GM10266 (cell line): Measurements from ENCODE around the gene POU5F2.

ENCODE experiments used
- DNase-seq: peaks from one replicate; pipeline ENCODE4 v3.0.0; 2012; ENCODE audit errors: extremely low spot score
- TF ChIP-seq, protein P1 (sequence below): IDR thresholded peaks from 2 replicates; pipeline ENCODE4 v1.5.1; 2012; ENCODE audit warnings: mild to moderate bottlenecking, low read depth; ENCODE audit not compliant: control insufficient read depth, insufficient read depth; ENCODE audit errors: missing control alignments

Gene POU5F2

DNA sequence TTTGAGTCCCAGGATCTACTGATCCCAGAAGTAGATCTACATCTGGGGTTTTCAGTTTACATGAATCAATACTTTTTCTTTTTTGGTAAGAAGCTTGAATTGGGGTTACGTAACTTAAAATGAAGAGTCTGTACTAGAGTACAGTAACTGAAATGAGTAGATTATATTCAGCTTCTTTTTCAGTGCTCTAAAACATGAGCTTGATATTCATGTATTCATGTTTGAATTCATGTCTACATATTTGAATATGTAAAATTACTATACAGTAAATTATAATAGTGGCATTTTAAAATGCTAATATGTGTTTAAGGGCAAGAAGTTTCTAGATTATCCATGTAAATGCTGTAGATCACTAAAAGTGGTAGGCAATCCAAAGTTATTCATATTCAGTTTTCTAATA is 14.8 kb downstream of the POU5F2 start:
- no peak for DNase-seq
- TF ChIP-seq, protein P1, sequence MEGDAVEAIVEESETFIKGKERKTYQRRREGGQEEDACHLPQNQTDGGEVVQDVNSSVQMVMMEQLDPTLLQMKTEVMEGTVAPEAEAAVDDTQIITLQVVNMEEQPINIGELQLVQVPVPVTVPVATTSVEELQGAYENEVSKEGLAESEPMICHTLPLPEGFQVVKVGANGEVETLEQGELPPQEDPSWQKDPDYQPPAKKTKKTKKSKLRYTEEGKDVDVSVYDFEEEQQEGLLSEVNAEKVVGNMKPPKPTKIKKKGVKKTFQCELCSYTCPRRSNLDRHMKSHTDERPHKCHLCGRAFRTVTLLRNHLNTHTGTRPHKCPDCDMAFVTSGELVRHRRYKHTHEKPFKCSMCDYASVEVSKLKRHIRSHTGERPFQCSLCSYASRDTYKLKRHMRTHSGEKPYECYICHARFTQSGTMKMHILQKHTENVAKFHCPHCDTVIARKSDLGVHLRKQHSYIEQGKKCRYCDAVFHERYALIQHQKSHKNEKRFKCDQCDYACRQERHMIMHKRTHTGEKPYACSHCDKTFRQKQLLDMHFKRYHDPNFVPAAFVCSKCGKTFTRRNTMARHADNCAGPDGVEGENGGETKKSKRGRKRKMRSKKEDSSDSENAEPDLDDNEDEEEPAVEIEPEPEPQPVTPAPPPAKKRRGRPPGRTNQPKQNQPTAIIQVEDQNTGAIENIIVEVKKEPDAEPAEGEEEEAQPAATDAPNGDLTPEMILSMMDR, result no peak

DNA sequence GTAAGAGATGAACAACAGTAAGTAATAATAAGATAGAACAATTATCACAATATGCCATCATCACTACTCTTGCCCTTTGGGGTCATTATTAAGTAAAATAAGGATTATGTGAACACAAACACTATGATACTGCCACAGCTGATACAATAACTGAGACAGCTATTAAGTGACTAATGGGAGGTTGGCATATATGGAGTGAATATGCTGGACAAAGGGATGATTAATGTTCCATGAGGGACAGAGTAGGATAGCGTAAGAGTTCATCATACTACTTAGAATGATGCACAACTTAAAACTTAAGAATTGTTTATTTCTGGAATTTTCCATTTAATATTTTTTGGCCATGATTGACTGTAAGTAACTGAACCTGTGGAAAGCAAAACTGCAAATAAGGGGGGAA is 16.6 kb downstream of the POU5F2 start:
- no peak for DNase-seq
- TF ChIP-seq, protein P1, result no peak

DNA sequence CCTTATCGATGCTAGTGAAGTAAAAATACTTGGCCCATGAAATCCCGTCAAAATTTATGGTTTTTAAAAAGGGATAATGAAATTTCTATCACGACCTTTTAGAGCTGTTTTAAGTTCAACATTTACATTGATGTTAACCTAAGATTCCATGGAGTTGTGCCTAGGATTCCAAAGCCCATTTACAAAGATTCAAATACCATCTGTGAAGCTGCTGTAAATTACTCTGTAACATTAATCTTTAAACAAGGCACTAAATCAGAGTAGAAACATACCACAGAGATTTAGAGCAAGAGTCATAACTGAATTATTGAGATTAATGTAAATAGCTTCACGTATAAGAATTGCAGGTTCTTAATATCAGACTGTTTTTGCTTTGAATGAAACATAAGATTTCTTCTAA is 17.7 kb downstream of the POU5F2 start:
- no peak for DNase-seq
- TF ChIP-seq, protein P1, result no peak

DNA sequence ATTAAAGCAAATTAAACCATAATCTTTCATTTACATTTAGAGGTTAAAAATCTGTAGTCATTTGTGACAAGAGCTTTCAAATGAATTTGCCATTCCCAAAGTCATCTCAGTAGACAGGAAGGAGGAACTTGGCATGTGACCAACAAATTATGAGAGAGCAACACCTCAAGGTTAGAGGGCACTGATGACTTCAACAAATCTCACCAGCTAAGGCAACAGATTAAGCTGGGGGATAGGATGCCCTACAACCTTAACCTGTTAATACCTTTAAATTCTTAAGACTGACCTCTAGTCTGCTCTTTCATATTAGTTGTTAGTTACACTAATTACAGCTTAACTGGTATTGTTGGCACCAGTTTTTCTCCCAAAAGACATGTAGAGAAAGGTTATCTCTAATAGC is 18.4 kb downstream of the POU5F2 start:
- DNase-seq, result no peak
- TF ChIP-seq, protein P1, result no peak

DNA sequence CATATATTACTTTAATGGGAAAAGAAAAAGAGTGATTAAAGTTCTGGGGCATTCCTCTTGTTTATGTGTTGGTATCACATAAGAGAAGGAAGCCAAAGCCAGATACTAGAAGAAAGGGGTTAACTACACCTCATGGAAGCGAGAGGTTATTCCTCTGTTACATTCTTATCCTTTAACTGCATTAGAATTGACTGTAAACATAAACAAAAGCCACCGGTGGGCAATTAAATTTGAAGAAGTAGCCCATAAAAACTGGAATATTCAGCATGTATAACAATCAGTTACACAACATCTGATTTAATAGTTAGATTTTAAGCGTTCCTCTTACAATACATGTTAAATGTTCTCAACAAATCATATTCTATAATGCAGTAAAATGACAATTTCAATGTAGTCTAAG is 18.8 kb downstream of the POU5F2 start:
- no peak for DNase-seq
- TF ChIP-seq, protein P1, result no peak

DNA sequence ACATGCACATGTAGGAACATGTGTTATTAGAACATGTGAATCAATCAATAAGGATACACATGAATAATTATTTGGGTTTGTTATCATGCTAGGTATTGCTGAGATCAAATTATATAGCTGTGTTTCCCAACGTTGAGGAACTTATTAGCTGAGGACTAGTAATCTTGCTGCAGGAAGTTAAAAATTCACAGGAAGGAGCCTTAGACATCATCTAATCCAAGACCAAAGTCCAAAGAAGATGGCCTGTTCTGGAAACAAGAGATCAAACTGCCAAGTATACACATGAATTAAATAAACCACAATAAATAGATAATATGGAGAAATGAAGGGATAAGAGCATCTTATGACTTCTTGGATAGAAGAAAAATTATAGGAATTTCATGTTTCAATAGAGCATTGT is 19.9 kb downstream of the POU5F2 start:
- DNase-seq, result no peak
- TF ChIP-seq, protein P1, result no peak

DNA sequence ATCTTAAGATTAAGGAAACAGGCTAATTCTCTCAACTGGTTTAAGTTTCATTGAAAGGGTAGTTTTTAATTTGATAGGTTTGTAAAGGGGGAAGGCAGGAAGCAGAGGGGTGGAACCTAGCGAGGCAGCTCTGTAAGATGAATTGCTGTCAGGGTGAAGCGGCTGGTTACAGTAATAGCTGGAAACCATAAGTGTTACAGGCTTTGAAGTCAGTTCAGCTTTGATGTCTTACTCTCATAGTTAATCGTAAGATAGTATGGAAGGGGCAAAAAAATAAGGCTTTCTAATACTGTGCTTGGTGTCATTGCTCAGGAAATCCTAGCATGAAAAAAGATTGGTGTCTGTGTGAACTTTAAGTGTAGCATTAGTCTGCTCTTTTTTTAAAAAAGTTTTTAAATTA is 20.3 kb downstream of the POU5F2 start:
- TF ChIP-seq, protein P1, result no peak
- DNase-seq, result no peak
